GM10266 (cell line): ENCODE results near the gene GARIN5B.
"Not testable (repeated sequence)": the region's sequence is repeated elsewhere in the genome, so short reads cannot be mapped to it uniquely, and the experiment has no call there.

Experiments
- DNase-seq: peaks from one replicate; pipeline ENCODE4 v3.0.0; 2012; ENCODE audit errors: extremely low spot score
- CTCF ChIP-seq: IDR thresholded peaks from 2 replicates; pipeline ENCODE4 v1.5.1; 2012; ENCODE audit warnings: mild to moderate bottlenecking, low read depth; ENCODE audit not compliant: control insufficient read depth, insufficient read depth; ENCODE audit errors: missing control alignments

GARIN5B gene

GRCh38 chr19:55406091-55406825 lies 43.2 kb upstream of the GARIN5B start:
- no peak for TF ChIP-seq CTCF
- DNase-seq = no peak

GRCh38 chr19:55405638-55406037 lies 42.6 kb upstream of the GARIN5B start:
- no peak for DNase-seq

GRCh38 chr19:55402509-55402908 lies 39.4 kb upstream of the GARIN5B start:
- TF ChIP-seq CTCF = no peak
- no peak for DNase-seq

More at GRCh38 chr19:55405638-55406037, 42.6 kb upstream of the GARIN5B start:
- TF ChIP-seq CTCF = no peak

- DNase-seq = not testable (repeated sequence)
These were observed 38.3 kb upstream of the GARIN5B start for GRCh38 chr19:55401390-55401789.

GRCh38 chr19:55400281-55401087 lies 37.4 kb upstream of the GARIN5B start:
- no peak for DNase-seq
- no peak for TF ChIP-seq CTCF

GRCh38 chr19:55398200-55398925 lies 35.3 kb upstream of the GARIN5B start:
- DNase-seq = no peak
- TF ChIP-seq CTCF = no peak

- no peak for DNase-seq
- no peak for TF ChIP-seq CTCF
These were observed 30.0 kb upstream of the GARIN5B start for GRCh38 chr19:55392820-55393761.
